ENCODE measurements around the gene MED13L. TPM values are rescaled to one million over a fixed set of nuclear protein-coding genes. Genes with fewer than 3 reads are reported as not detected.
"Not testable (repeated sequence)": the region's sequence is repeated elsewhere in the genome, so short reads cannot be mapped to it uniquely, and the experiment has no call there.

MED13L gene
- total RNA-seq, 3 donors from 2014 or later = 248 to 387 (median 279) TPM

DNA sequence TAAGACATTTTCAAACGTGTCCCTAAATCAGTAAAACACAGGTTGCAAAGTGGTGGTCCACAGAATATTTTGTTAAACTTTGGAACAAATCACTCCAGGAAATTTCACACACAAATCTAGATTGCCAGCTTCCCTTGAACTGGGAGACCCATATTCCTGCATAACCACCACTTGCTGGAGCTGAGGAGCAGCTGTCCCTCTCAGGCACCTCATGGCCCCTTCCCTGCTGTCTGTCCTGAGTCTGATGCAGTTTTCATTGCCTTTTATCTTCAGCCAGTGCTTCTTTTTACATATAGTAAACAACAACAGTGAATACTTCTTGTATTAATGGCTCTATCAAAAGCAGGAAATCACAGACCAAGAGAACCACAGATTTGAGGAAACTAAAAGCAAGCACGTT lies 289.3 kb downstream of the MED13L start:
- DNase-seq (ENCODE audit: low spot score in 2 of 2) = no peak
- Histone ChIP-seq H3K4me3 (no peak overlapping the region), H3K36me3 (peaks cover 13% of the 10 kb centered on the region), H3K27ac (no peak overlapping the region), H3K4me1 (no peaks in the 10 kb centered on the region), H3K9me3 (no peaks in the 10 kb centered on the region), H3K27me3 (no peaks in the 10 kb centered on the region)
- TF ChIP-seq POLR2A (IDR thresholded peaks at IDR 0.05) (no peak), POLR2AphosphoS5 (IDR thresholded peaks at IDR 0.05) (no peak)
- TF ChIP-seq, protein P1, sequence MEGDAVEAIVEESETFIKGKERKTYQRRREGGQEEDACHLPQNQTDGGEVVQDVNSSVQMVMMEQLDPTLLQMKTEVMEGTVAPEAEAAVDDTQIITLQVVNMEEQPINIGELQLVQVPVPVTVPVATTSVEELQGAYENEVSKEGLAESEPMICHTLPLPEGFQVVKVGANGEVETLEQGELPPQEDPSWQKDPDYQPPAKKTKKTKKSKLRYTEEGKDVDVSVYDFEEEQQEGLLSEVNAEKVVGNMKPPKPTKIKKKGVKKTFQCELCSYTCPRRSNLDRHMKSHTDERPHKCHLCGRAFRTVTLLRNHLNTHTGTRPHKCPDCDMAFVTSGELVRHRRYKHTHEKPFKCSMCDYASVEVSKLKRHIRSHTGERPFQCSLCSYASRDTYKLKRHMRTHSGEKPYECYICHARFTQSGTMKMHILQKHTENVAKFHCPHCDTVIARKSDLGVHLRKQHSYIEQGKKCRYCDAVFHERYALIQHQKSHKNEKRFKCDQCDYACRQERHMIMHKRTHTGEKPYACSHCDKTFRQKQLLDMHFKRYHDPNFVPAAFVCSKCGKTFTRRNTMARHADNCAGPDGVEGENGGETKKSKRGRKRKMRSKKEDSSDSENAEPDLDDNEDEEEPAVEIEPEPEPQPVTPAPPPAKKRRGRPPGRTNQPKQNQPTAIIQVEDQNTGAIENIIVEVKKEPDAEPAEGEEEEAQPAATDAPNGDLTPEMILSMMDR (IDR thresholded peaks at IDR 0.05) = no peak
- intact Hi-C loops (cut with DNase I; ENCODE audit: low total_unique reads) = no loop called here

DNA sequence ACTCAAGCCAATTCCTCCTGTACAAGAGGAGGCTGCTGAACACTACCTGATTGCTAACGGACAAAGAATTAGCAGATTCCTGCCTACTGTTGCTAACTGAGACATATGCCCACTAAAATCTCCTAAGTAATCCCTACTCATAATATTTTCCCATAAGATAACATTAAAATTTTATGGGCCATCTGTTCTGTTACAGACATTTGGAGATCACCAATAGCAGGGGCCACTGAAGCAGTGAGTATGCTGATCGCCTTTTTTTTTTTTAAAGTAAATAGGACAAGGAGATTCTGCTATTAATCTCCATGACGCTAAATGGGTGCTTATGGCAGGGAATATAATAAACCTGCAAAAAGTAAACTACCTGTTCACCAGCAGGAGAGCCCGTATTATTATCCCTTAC lies 292.9 kb downstream of the MED13L start:
- H3K4me1 ChIP-seq = no peaks in the 10 kb centered on the region
- no peak for DNase-seq (ENCODE audit: low spot score in 2 of 2)
- intact Hi-C loops (cut with DNase I; ENCODE audit: low total_unique reads) = no loop called here
- H3K27ac ChIP-seq = no peak overlapping the region
- H3K27me3 ChIP-seq = no peaks in the 10 kb centered on the region
- no peak overlapping the region for H3K4me3 ChIP-seq
- H3K9me3 ChIP-seq = no peaks in the 10 kb centered on the region
- TF ChIP-seq POLR2A (IDR thresholded peaks at IDR 0.05) = no peak
- TF ChIP-seq, protein P1 (IDR thresholded peaks at IDR 0.05) = no peak
- H3K36me3 ChIP-seq = peaks cover 6% of the 10 kb centered on the region

DNA sequence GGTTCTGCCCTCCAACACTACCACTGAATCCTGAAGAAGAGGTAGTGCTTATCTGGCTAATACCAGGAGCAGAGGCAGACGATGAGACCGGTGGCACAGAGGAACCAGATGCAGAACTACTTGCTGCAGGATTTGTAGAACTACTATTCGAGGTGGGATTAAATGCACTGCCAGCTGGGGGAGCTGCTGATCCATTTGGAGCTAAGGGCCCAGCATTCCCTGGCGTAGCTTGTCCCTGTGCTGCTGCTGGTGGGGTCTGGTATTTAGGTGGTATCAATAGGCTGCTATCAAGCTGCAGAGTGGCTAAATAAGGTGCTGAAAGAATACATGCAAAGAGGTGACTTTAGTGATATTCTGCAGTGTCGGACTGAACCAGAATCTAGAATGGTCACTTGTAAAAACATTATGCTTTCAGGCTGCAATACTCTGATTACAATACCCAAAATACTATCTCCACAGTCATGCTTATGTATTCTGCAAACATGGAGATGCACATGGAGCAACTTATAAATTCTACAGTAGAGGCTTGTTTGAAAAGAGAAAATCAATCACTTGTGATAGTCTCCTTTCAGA lies 294.2 kb downstream of the MED13L start:
- Histone ChIP-seq H3K4me3 (no peak overlapping the region), H3K4me1 (no peaks in the 10 kb centered on the region), H3K27ac (no peak overlapping the region), H3K9me3 (no peaks in the 10 kb centered on the region), H3K36me3 (peaks cover 10% of the 10 kb centered on the region), H3K27me3 (no peaks in the 10 kb centered on the region)
- DNase-seq (ENCODE audit: low spot score in 2 of 2) = no peak
- TF ChIP-seq POLR2AphosphoS5 (IDR thresholded peaks at IDR 0.05) (no peak), POLR2A (IDR thresholded peaks at IDR 0.05) (no peak)
- intact Hi-C loops (cut with DNase I; ENCODE audit: low total_unique reads) = no loop called here

DNA sequence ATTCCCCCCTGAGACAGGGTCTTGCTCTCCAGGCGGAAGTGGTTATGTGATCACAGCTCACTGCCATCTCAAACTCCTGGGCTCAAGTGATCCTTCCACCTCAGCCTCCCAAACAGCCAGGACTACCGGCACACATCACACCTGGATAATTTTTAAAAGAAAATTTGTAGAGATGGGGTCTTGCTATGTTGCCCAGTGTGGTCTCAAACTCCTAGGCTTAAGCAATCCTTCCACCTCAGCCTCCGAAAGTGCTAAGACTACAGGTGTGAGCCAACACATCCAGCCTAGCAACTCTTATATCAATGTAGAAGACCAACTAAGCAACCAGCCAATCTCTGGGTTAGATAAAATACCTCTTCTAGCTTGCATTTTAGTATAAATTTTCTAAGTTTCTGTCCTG lies 297.2 kb downstream of the MED13L start:
- intact Hi-C loops (cut with DNase I; ENCODE audit: low total_unique reads) = no loop called here
- peaks cover 12% of the 10 kb centered on the region for H3K36me3 ChIP-seq
- no peak overlapping the region for H3K27ac ChIP-seq
- no peaks in the 10 kb centered on the region for H3K27me3 ChIP-seq
- no peak overlapping the region for H3K4me3 ChIP-seq
- TF ChIP-seq, protein P1 (IDR thresholded peaks at IDR 0.05) = no peak
- TF ChIP-seq POLR2AphosphoS5 (IDR thresholded peaks at IDR 0.05) (no peak), POLR2A (IDR thresholded peaks at IDR 0.05) (no peak)
- H3K9me3 ChIP-seq = no peaks in the 10 kb centered on the region
- DNase-seq (ENCODE audit: low spot score in 2 of 2) = no peak
- no peaks in the 10 kb centered on the region for H3K4me1 ChIP-seq

DNA sequence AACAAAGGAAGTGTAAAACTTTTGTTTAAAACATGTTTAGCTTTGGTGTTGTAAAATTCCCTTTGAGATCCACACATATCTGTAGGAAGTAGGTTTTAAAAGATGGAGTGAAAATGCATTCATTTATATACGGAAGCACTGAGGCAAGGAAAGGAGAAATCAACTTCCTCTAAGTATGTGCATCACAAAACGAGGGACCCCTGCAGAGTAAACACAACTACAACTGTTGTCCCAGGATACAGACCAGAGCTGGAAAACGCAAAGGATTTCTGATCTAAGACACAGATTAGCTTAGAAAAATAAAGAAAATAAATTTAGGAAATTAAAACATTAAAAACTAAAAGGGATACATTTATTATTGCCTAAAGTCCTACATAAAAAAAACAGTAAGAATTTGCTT lies 297.6 kb downstream of the MED13L start:
- Histone ChIP-seq H3K4me1 (no peaks in the 10 kb centered on the region), H3K27ac (no peak overlapping the region), H3K9me3 (no peaks in the 10 kb centered on the region), H3K4me3 (no peak overlapping the region), H3K27me3 (no peaks in the 10 kb centered on the region), H3K36me3 (peaks cover 12% of the 10 kb centered on the region)
- DNase-seq (ENCODE audit: low spot score in 2 of 2) = no peak
- TF ChIP-seq POLR2A (IDR thresholded peaks at IDR 0.05) (no peak), POLR2AphosphoS5 (IDR thresholded peaks at IDR 0.05) (no peak)
- TF ChIP-seq, protein P1 (IDR thresholded peaks at IDR 0.05) = no peak
- intact Hi-C loops (cut with DNase I; ENCODE audit: low total_unique reads) = no loop called here

DNA sequence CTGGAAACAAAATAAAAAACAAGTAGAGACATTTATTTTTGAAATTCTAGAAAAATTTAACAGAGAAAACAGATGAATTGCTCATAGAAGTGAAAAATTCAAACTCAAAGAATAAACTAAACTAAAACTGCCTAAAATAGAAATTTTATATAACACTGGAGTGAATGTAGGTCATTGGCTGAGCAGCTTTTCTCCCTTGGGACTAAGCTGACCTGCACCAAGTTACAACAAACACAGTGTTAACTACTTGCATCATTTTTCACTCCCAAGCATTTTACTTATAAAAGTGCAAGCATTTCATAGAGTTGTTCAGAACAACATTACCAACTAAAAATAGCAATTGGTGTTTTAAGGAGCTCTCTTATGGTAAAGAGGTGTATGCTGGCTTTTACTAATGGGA lies 298.1 kb downstream of the MED13L start:
- Histone ChIP-seq H3K36me3 (peaks cover 12% of the 10 kb centered on the region), H3K27me3 (no peaks in the 10 kb centered on the region), H3K27ac (no peak overlapping the region), H3K9me3 (no peaks in the 10 kb centered on the region), H3K4me3 (no peak overlapping the region), H3K4me1 (no peaks in the 10 kb centered on the region)
- intact Hi-C loops (cut with DNase I; ENCODE audit: low total_unique reads) = no loop called here
- DNase-seq (ENCODE audit: low spot score in 2 of 2) = no peak
- TF ChIP-seq, protein P1 (IDR thresholded peaks at IDR 0.05) = no peak
- TF ChIP-seq POLR2AphosphoS5 (IDR thresholded peaks at IDR 0.05) (no peak), POLR2A (IDR thresholded peaks at IDR 0.05) (no peak)

DNA sequence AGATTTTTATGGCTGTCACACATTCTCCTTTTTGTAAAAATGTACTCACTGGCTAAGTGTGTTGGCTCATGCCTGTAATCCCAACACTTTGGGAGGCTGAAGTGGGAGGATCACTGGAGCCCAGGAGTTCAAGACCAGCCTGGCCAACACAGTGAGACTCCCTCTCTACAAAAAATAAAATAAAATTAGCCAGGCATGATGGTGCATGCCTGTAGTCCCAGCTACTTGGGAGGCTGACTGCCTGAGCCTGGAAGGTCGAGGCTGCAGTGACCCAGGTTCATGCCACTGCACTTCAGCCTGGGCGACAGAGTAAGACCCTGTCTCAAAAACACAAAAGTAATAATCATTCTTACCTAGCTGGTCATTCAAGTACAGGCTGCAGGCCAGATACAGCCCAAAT lies 300.7 kb downstream of the MED13L start:
- intact Hi-C loops (cut with DNase I; ENCODE audit: low total_unique reads); H3K4me1 ChIP-seq; H3K9me3 ChIP-seq; H3K4me3 ChIP-seq; H3K27me3 ChIP-seq; DNase-seq (ENCODE audit: low spot score in 2 of 2); H3K27ac ChIP-seq: not testable (repeated sequence)
- peaks cover 12% of the 10 kb centered on the region for H3K36me3 ChIP-seq

Measured in breast epithelium (tissue), 4 donors.